GM12878 (cell line): ENCODE results near the gene PSMA2. TPM values are rescaled to one million over a fixed set of nuclear protein-coding genes. Genes with fewer than 3 reads are reported as not detected.

Experiments
- ATAC-seq: fragments of 200-7000 bp; cut with Tn5 transposase; 3 replicates; pipeline ENCODE4 v1.9.1; 2020; ENCODE audit warnings: mild to moderate bottlenecking, moderate library complexity
- BruUV-seq: library from RNA; stranded (reverse); fragments of 400-500 nt; replicated peaks from 2 replicates; lab custom pipeline; 2021; lab: Mats Ljungman, UMichigan
- CTCF ChIA-PET: fragments of 300-600 bp; sonication (Branson Sonifier 250); formaldehyde crosslinking; extraction: SDS; loops from one replicate; lab custom pipeline; 2021; ENCODE audit warnings: inconsistent platforms; lab: Yijun Ruan, JAX
- POLR2A ChIA-PET: fragments of 350-600 bp; formaldehyde crosslinking; extraction: SDS; loops from one replicate; lab custom pipeline; 2021; ENCODE audit warnings: inconsistent platforms; lab: Charles Lee
- RAD21 ChIA-PET: fragments of 300-600 bp; sonication (Branson Sonifier 250); formaldehyde crosslinking; loops from one replicate; lab custom pipeline; 2023; ENCODE audit warnings: antibody characterized with exemption; ENCODE audit not compliant: unreplicated experiment; lab: Charles Lee
- SMC1A ChIA-PET: fragments of 300-600 bp; sonication (Branson Sonifier 250); formaldehyde crosslinking; loops from one replicate; lab custom pipeline; 2023; ENCODE audit not compliant: unreplicated experiment, uncharacterized antibody; lab: Charles Lee
- DNase-seq: peaks from one replicate; pipeline ENCODE4 v3.0.0-alpha.2; 2011; ENCODE audit warnings: low read depth, low spot score
- FAIRE-seq: peaks from 3 replicates; lab custom pipeline; 2011; peaks lifted over from hg19 to GRCh38; lab: Jason Lieb, UNC
- H2AFZ ChIP-seq: 2 replicates; pipeline ENCODE4 v1.6.0; 2011; ENCODE audit warnings: low read depth, low read length, control low read depth; ENCODE audit not compliant: control insufficient read depth
- H3K27ac ChIP-seq: 2 replicates; pipeline ENCODE4 v1.5.1; 2011; ENCODE audit warnings: control low read depth; ENCODE audit not compliant: control insufficient read depth, insufficient read depth
- H3K27me3 ChIP-seq, 2 experiments: replicated peaks in 1 of 2; 2 replicates each; pipeline versions ENCODE4 v1.6.0 to v1.6.1; 2011; ENCODE audit warnings: low read length in 1 of 2; ENCODE audit not compliant: control insufficient read depth in 2 of 2, insufficient read depth in 2 of 2
- H3K36me3 ChIP-seq, 2 experiments: 2 replicates each; pipeline ENCODE4 v1.5.1; 2011; ENCODE audit warnings: low read length in 1 of 2; ENCODE audit not compliant: control insufficient read depth in 2 of 2, insufficient read depth in 2 of 2
- H3K4me1 ChIP-seq: 2 replicates; pipeline ENCODE4 v1.6.1; 2011; ENCODE audit warnings: mild to moderate bottlenecking, low read length, moderate library complexity, mixed read lengths; ENCODE audit not compliant: control insufficient read depth, insufficient read depth
- H3K4me2 ChIP-seq: 2 replicates; pipeline ENCODE4 v1.6.0; 2011; ENCODE audit warnings: control low read depth; ENCODE audit not compliant: control insufficient read depth, insufficient read depth
- H3K4me3 ChIP-seq: fragments of 200-600 bp; sonication (generic); 2 replicates; pipeline ENCODE4 v1.5.1; 2016
- H3K79me2 ChIP-seq: 2 replicates; pipeline ENCODE4 v1.6.0; 2011; ENCODE audit warnings: low read length; ENCODE audit not compliant: control insufficient read depth, insufficient read depth
- H3K9ac ChIP-seq: 2 replicates; pipeline ENCODE4 v1.8.0; 2011; ENCODE audit warnings: low read length, control low read depth, mixed read lengths; ENCODE audit not compliant: control insufficient read depth, insufficient read depth
- H3K9me3 ChIP-seq: replicated peaks from 3 replicates; pipeline ENCODE4 v1.5.1; 2011; ENCODE audit warnings: mild to moderate bottlenecking, low read length; ENCODE audit not compliant: control insufficient read depth, insufficient read depth
- H4K20me1 ChIP-seq: 2 replicates; pipeline ENCODE4 v1.6.0; 2011; ENCODE audit not compliant: control insufficient read depth, insufficient read depth
- ESRRA ChIP-seq: IDR thresholded peaks from 2 replicates; pipeline ENCODE4 v1.6.1; 2012; ENCODE audit warnings: mild to moderate bottlenecking, low read length, improper control_type of control experiment
- IKZF2 ChIP-seq, 2 experiments: fragments of 450-650 bp; IDR thresholded peaks; 2 replicates each; pipeline ENCODE4 v1.6.1; 2017; ENCODE audit warnings: mild to moderate bottlenecking in 2 of 2, moderate library complexity in 2 of 2
- NFIC ChIP-seq: IDR thresholded peaks from 2 replicates; pipeline ENCODE4 v1.6.1; 2012; ENCODE audit warnings: low read depth, mild to moderate bottlenecking, inconsistent platforms, low read length, moderate library complexity
- RAD21 ChIP-seq: IDR thresholded peaks from 2 replicates; pipeline ENCODE4 v1.6.1; 2011; ENCODE audit warnings: mild to moderate bottlenecking, low read depth, low read length, moderate library complexity; ENCODE audit not compliant: insufficient read depth
- WGBS: methylation state at CpG from one replicate; pipeline ENCODE4 v1.1.6; 2016; ENCODE audit warnings: low lambda C conversion rate; ENCODE audit not compliant: insufficient replicate concordance, insufficient coverage; ENCODE audit errors: missing lambda C conversion rate; 5-methylcytosine and 5-hydroxymethylcytosine counted together
- in situ Hi-C: fragments of 300-500 bp; cut with MboI; formaldehyde crosslinking; loops from 9 replicates; pipeline ENCODE4 v1.14.3; 2018; ENCODE audit warnings: mixed read lengths
- intact Hi-C: fragments of 100-400 bp; cut with micrococcal nuclease; formaldehyde crosslinking; loops from one replicate; pipeline ENCODE4 v1.14.2; 2022; ENCODE audit not compliant: unreplicated experiment
- polyA plus RNA-seq, 11 experiments: library from polyadenylated mRNA; depleted of rRNA in 4 of 11; unstranded in 6 of 11; stranded (reverse) in 5 of 11; fragments of >200 nt; fragmentation: Nextera tagmentation in 4 of 11; fragmentation: Illumina TruSeq in 1 of 11; extraction: Ambion mirVana in 4 of 11; extraction: Trizol in 1 of 11; gene quantifications; 1 replicate in 1 of 11; 2 replicates in 10 of 11; pipeline versions ENCODE4 v1.2.1 to v1.2.3, GENCODE V29; 2011 to 2016; ENCODE audit warnings: inconsistent platforms in 2 of 11, missing spikeins in 2 of 11, low read depth in 1 of 11
- total RNA-seq, 4 experiments: library from RNA; depleted of rRNA in 3 of 4; stranded (reverse); fragments of >200 nt in 3 of 4; fragmentation: Illumina TruSeq in 1 of 4; extraction: Trizol in 1 of 4; gene quantifications; 2 replicates each; pipeline versions ENCODE4 v1.2.1 to v1.2.3, GENCODE V29; 2013 to 2021
- TF ChIP-seq, protein P1 (sequence below): fragments of 450-650 bp; IDR thresholded peaks from 2 replicates; pipeline ENCODE4 v1.6.1; 2017; ENCODE audit warnings: mild to moderate bottlenecking, low read depth, inconsistent platforms; ENCODE audit not compliant: poor library complexity, severe bottlenecking
- TF ChIP-seq, protein P2 (sequence below): fragments of 450-650 bp; IDR thresholded peaks from 2 replicates; pipeline ENCODE4 v1.6.1; 2017; ENCODE audit warnings: antibody characterized with exemption, mild to moderate bottlenecking, moderate library complexity
- TF ChIP-seq, protein P3 (sequence below): fragments of 450-650 bp; IDR thresholded peaks from 2 replicates; pipeline ENCODE4 v1.6.1; 2016; ENCODE audit warnings: mild to moderate bottlenecking

Gene PSMA2
- total and polyA plus RNA-seq, 10 of the 15 experiments (the other 5 are each of a cell fraction or from before 2014, with no cell fraction given) = 129 to 1,223 (median 317) TPM

DNA sequence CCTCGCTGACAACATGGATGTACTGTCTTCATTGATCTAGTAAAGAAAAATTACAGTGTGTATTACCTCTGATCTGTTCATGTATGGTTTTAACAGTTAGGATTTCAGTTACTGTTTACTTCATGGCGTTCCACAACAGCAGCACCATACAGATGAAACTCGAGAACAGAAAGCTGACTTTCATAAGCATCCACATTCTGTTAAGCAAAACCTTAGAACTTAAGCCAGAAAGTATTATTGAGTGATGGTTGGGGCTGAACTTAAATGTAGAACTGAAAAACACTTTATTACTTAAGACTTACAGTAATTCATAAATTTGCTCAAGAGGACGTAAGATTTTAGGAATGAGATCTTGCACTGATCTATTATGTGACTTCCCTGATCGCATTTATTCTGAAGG is 3.9 kb upstream of the PSMA2 start:
- intact Hi-C loops (loop anchor here (10.0 kb wide), 1 partner anchor 789 kb away; the partner anchor contains the start of gene COA1), in situ Hi-C loops (loop anchor here (5.0 to 10.0 kb wide), 4 partner anchors 321 to 899 kb away; partner anchors contain the start of gene COA1)
- H3K9me3 ChIP-seq = no peaks in the 10 kb centered on the region
- H3K27me3 ChIP-seq = no peaks in the 10 kb centered on the region
- H2AFZ ChIP-seq = no peak overlapping the region
- peaks cover 50% of the 10 kb centered on the region for H3K79me2 ChIP-seq
- CTCF ChIA-PET = interaction anchor here (0.7 to 4.9 kb wide), 11 partner anchors 9 to 764 kb away, joined by 3 to 33 read pairs (median 5); partner anchors contain the start of gene STK17A
- RAD21 ChIA-PET = interaction anchor here (0.6 to 3.2 kb wide), 22 partner anchors 9 to 995 kb away, joined by 3 to 17 read pairs (median 4); partner anchors contain the start of gene STK17A
- peaks cover 0 to 20% of the 10 kb centered on the region in 2 experiments; a peak in 1 of 4 replicates for H3K36me3 ChIP-seq
- H3K4me1 ChIP-seq = peaks cover 15% of the 10 kb centered on the region; the same call in 1 of the 2 replicates
- no peak overlapping the region; the same call in 1 of the 2 replicates for H3K9ac ChIP-seq
- SMC1A ChIA-PET = interaction anchor here (0.7 to 5.8 kb wide), 19 partner anchors 9 to 995 kb away, joined by 3 to 42 read pairs (median 4); partner anchors contain the start of gene C7orf25
- no peak for TF ChIP-seq RAD21
- TF ChIP-seq NFIC = no peak
- TF ChIP-seq, protein P1, sequence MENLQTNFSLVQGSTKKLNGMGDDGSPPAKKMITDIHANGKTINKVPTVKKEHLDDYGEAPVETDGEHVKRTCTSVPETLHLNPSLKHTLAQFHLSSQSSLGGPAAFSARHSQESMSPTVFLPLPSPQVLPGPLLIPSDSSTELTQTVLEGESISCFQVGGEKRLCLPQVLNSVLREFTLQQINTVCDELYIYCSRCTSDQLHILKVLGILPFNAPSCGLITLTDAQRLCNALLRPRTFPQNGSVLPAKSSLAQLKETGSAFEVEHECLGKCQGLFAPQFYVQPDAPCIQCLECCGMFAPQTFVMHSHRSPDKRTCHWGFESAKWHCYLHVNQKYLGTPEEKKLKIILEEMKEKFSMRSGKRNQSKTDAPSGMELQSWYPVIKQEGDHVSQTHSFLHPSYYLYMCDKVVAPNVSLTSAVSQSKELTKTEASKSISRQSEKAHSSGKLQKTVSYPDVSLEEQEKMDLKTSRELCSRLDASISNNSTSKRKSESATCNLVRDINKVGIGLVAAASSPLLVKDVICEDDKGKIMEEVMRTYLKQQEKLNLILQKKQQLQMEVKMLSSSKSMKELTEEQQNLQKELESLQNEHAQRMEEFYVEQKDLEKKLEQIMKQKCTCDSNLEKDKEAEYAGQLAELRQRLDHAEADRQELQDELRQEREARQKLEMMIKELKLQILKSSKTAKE = no peak
- no peak for TF ChIP-seq IKZF2 (IDR thresholded peaks at IDR 0.05)
- TF ChIP-seq, protein P2, sequence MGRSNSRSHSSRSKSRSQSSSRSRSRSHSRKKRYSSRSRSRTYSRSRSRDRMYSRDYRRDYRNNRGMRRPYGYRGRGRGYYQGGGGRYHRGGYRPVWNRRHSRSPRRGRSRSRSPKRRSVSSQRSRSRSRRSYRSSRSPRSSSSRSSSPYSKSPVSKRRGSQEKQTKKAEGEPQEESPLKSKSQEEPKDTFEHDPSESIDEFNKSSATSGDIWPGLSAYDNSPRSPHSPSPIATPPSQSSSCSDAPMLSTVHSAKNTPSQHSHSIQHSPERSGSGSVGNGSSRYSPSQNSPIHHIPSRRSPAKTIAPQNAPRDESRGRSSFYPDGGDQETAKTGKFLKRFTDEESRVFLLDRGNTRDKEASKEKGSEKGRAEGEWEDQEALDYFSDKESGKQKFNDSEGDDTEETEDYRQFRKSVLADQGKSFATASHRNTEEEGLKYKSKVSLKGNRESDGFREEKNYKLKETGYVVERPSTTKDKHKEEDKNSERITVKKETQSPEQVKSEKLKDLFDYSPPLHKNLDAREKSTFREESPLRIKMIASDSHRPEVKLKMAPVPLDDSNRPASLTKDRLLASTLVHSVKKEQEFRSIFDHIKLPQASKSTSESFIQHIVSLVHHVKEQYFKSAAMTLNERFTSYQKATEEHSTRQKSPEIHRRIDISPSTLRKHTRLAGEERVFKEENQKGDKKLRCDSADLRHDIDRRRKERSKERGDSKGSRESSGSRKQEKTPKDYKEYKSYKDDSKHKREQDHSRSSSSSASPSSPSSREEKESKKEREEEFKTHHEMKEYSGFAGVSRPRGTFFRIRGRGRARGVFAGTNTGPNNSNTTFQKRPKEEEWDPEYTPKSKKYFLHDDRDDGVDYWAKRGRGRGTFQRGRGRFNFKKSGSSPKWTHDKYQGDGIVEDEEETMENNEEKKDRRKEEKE = no peak
- no peak for TF ChIP-seq ESRRA
- TF ChIP-seq, protein P3, sequence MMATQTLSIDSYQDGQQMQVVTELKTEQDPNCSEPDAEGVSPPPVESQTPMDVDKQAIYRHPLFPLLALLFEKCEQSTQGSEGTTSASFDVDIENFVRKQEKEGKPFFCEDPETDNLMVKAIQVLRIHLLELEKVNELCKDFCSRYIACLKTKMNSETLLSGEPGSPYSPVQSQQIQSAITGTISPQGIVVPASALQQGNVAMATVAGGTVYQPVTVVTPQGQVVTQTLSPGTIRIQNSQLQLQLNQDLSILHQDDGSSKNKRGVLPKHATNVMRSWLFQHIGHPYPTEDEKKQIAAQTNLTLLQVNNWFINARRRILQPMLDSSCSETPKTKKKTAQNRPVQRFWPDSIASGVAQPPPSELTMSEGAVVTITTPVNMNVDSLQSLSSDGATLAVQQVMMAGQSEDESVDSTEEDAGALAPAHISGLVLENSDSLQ = peak; percentile 25; the same call in 1 of the 2 replicates
- no peak overlapping the region; the same call in 1 of the 2 replicates for H3K4me3 ChIP-seq
- no peaks in the 10 kb centered on the region for H4K20me1 ChIP-seq
- no peak for DNase-seq
- H3K27ac ChIP-seq = peak overlapping the region; percentile 31; the same call in 1 of the 2 replicates
- peak overlapping the region; percentile 66 for H3K4me2 ChIP-seq
- POLR2A ChIA-PET = interaction anchor here (0.6 to 6.1 kb wide), 2 partner anchors 13 to 423 kb away, joined by 4 to 50 read pairs; no protein-coding TSS in a partner anchor
- FAIRE-seq = no peak
- no TSS peak for BruUV-seq
- peak; percentile 14 for ATAC-seq
- WGBS = 79% methylated on average over 5 of the region's 5 CpGs
